NK-92 (cell line): Measurements from ENCODE around the gene ACOT11.

Experiments used
- DNase-seq: peaks from one replicate; lab custom pipeline; 2025; ENCODE audit not compliant: unreplicated experiment; lab: John Stamatoyannopoulos, UW

ACOT11 gene

DNA sequence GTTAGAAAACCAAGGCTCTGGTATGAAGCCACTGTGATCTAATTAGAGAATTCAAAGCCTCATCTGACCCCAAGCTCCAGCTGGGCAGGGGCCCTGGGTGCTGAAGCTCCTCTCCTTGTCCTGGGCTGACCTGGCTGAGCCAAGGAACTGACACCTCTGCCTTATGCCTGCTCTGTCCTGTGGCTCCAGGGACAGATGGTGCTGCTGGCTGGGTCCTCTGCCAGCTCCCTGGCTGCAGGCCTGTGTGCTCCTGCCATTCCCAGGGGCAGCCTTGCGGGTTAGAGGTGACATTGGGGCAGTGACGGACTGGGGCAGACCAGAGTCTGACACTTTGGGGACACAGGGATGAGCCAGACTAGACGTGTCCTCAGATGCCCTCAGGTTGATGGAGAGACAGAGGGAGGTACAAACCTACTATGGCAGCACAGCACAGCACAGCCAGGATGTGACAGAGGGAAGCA is 11.8 kb downstream of the ACOT11 start:
- no peak for DNase-seq

DNA sequence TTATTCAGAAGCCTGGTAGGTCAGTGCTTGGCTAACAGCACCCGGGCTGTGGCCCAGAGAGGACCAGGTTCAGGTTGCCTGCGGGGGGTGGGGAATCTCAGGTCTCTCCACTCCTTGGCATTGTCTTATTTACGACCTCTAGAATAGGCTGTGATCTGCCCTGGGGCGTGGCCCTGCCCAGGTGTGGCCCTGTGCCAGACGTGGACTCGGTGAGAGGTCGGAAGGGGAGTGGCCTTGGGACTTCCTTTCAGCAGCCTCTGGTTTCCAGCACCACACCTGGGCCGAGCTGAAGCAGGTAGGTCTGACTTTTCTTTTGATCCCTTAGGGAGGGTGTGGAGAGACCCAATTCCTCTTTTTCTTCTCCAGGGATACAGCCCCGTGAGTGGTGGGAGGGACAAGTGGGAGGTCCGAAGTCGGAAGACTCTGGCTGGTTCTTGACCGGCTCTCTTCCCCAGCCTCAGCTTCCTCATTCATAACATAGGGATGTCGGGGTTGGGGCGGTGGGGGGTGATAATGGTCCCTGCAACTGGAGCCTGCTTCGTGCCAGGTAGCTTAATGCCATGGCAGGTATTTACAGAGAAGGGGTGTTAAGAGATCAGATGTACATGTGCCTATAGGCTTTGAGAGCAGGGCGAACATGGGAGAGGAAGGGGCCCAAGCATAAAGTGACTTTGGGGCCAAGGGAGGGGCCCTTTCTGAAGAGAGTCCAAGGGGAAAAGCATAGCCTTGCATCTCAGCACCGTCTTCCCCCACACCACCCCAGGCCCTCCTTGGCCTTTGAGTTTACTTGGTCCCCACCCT is 16.5 kb downstream of the ACOT11 start:
- DNase-seq = no peak

DNA sequence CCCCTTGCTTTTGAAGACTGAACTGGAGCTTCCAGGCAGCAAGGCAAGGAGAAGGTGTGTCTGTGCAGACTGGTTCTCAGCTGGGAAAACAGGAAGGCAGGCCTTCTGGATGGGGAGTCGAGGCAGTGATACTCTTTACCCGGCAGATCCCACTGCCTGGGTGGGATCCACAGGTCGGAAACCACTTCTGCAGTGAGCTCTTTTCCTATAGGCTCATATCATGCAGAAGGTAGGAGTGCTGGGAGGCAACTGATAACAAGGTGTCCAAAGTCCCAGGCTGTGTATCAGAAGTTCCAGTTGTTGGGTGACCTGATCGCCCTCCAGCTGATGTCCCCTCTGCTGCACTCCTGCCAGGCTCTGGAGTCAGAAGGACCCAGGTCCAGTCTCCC is 17.1 kb downstream of the ACOT11 start:
- no peak for DNase-seq

DNA sequence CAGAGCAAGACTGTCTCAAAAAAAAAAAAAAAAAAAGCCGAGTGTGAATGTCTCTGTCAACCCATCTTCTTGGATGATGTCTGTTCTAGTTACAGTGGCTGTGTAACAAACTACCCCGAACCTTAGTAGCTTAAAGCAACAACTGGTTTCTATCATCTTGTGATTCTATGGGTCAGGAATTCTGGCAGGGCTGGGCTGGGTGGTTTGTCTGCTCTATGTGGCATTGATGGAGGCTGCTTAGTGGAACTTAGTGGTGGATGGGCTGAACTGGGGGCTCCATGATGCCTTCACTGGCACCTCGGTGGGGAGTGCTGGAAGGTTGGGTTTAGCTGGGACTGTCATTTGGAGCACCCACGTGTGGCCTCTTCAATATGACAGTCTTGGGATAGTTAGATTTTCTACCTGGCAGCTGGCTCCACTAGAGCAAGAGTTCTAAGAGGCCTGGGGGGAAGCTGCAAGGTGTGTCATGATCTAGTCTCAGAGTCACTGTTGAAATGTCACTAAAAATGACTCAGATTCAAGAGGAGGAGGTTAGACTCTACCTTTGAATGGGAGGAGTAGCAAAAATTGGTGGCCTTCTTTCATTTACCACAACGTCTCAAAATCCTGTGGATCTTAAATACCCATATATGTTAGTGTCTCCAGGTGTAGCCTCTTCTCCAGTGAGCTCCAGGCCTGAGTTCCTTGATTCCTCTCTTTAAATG is 18.6 kb downstream of the ACOT11 start:
- no peak for DNase-seq

DNA sequence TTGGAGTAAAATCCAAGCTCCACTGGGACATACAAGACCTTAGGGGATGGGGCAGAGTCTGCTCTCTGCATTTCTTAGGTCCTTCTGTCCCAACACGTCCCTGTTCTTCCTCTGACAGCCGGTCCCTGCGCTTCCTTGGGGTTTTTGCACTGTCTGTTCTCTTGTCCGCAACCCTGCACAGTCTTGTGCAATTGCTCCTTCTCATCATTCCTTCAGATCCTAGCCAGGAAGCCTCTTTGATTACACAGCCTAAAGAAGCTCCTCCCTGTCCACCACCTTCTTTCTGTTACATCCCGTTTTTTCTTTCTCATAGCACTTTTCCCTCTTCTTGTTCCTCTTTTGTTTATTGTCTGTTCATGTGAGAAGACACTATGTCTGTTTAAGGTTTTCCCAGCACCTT is 19.9 kb downstream of the ACOT11 start:
- no peak for DNase-seq

DNA sequence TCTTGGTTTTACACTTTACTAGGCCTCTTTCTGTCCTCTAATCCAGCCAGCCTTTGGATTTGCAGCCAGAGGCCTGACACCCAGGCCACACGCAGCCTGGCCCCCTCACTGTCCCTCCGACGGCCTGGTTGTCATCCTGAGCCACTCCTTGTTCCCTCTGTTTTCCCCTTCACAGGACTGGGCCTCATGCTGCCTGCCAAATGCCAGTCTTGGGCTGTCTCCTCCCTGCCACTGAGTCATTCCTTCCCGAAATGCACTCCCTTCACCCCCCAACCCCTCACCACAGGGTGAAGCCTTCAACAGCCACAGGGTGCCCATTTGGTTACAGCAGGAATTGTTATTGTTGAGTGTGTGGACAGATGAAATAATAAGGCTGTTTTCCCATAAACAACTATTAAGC is 21.3 kb downstream of the ACOT11 start:
- no peak for DNase-seq

DNA sequence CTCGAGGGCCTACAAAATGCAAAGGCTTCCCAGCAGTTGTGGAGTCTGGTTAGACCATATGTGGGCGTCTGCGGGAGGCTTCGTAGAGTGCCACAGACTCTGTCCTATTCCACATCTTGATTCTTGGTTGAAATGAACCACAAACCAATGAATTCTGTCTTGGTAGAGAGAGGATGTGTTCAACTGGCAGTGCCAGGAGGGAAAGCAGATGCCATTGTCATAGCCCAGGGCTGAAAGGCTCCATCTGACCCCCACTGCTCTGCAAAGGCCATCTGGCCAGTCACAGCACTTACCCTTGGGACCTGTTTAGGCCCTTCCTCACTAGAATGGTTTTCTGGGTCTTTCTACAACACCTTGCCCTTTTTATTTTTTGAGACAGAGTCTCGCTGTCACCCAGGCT is 22.1 kb downstream of the ACOT11 start:
- no peak for DNase-seq

DNA sequence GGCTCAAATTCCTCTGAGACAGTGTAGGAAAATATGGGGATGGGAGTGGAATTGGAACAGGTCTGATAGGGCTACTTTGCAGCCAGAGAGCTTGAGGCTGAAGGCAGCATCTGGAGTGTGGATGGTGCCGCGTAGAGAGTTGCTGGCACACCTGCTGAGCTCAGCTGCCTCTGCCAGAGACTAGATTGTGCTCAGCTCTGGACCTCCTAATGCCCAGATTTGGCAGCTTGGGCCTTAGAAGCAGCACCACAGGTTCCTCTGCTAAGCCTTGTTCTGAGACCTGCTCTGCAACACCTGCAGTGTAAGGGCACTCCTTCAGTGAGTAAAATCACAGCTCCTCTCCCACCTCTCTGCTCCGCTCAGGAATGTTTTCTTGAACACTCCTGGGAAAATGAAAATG is 23.3 kb downstream of the ACOT11 start:
- no peak for DNase-seq

DNA sequence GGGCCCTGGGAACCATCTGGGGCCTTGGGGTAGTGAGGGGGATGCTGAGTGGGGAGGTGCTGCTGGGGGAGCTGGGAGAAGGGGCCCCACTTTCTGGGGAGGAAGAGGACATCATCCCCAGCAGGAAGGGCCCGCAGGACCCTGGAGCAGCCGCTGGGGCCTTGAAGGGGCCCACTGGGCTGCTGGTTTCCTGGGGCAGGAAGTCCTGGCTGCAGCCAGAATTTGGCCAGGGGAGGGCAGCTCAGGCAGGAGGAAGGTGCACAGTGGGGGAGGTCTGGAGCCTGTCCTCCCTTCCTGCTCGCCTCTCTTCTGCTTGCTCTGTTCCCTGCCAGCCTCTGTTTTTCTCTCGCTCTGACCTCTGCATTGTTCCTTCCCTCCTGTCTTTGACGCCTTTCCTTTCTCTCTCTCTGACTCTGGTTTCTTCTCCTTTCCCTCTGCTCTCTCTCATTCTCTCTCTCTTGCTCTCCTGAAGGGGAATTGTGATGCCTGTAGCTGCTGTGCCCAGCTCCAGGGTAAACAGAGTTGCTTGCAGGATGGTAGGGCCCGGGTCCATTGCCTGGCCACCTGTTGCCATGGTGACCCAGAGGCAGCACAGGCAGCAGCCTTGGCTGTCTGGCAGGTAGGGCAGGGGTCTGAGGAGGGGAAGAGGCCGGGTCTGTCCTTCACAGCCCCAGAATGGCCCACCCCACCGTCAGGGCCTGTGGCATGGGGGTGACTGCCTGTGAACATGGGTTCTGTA is 23.9 kb downstream of the ACOT11 start:
- no peak for DNase-seq

DNA sequence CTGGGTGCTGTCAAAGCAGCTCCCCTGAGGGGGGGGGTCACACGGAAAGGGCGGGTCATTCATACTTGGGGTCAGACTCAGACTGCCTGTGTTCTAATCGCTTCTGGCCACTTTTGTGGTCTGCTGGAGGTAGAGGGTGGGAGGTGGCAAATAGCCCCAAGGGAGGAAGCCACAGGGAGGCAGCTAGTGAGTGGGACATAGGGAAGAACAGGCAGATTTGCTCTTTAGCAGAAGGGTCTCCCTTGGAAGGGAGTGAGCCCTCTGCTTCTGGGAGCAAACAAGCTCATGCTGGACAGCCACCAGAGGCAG is 24.5 kb downstream of the ACOT11 start:
- no peak for DNase-seq

DNA sequence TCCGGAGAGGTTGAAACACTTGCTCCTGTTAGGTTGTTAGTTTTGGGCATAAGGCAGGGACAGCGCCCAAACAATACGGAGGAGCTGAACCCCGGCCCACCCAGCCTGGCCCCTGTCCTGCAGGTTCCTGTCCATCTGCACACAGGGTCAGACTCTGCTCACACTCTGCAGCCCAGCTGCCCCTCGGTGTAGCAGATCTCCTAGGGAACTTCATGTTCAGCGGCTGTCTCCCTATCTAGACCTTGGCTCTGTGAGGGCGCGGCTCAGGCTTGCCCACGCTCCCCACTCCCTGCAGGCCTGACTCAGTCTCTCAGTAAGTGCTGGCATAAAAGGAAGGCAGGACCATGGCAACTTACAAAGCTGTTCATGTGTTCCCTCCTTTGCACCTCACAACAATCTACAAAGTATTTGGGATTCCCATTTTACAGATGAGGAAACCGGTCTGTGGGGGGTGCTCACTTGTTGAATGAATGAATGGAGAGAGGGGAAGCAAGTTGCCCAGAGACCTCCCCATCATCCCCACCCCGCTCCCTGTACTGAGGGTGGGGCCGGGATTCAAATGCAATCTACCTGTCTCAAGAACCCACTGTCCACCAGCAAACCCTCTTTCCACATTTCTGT is 26.2 kb downstream of the ACOT11 start:
- DNase-seq = no peak

DNA sequence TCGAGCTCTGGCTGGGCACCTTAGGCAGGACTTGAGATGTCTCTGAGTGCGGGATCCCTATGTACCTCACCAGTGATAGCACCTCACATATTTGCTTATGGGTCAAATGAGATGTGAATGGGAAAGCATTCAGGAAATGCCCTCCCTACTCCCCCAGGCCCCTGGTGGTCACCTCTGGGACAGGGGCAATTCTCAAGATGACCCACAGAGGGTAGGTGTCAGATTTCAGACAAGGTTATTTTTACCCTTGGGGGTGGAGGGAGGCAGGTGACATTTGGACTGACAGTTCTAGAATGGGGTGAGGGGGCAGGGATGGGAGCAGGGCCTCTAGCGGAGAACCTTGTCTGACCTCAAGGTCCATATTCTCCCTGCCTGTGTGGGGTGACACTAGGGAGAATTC is 27.1 kb downstream of the ACOT11 start:
- DNase-seq = no peak

DNA sequence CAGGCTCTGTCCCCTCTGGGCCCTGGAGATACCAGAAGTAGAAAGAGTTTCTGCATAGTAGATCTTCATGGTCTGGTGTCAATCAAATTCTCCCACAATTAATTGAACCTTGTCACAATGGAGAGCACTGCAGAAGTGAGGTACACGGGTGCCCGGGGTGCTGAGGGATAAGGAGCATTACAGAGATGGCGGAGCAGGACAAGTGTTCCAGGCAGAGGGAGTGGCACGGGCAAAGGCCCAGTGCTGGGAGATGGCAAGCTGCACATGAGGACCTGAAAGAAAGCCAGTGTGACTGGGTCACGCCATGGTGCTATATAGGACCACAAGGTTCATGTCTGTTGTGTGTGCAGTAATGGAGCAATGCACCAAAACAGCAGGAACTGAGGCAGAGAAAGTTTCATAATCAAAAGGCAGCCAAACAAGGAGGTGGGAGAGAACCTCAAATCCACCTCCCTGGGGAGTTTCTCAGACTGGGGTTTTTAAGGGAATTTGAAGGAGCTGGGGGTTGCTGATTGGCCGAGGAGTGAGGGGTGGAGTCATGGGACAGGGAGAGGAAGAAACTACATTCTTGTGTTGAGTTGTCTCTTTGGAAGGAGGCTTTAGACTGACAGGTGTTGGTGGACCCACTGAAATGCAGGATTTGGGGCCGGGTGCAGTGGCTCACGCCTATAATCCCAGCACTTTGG is 27.7 kb downstream of the ACOT11 start:
- no peak for DNase-seq

DNA sequence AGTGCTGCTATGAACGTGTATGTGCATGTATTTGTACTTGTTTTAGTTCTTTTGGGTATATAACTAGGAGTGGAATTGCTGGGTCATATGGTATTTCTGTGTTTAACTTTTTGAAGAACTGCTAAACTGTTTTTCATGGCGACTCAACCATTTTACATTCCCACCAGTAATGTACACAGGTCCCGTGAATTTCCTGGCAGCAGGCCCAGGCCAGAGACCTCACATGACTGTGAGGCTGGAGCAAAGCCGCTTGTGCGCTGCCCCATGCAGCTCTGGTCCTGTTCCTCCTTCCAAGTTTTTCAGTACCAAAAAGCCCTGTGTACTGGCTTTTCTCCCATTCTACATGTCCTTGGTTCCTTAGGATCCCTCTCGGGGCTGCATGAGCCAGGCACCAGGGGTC is 29.6 kb downstream of the ACOT11 start:
- no peak for DNase-seq

DNA sequence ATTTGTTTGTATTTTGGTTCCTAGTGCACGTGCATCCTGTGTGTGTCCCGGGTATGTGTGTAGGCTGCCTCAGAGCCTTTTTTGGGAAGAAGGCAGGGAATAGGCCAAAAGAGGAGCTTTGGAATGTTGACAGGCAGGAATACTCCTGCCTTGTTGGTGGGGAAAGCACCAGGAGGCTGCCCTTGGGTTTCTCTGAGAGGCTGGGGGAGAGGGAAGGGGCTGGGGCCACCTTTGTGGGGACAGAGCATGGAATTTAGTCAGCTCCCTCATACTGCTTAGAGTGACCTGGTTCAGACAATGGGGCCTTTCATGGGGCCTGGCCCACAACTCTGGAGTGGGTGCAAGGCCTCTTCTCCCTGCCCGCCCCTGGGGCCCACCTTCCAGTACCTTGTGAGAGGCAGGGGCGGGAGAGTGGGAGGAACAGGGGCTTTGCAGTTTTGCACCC is 31.3 kb downstream of the ACOT11 start:
- no peak for DNase-seq

DNA sequence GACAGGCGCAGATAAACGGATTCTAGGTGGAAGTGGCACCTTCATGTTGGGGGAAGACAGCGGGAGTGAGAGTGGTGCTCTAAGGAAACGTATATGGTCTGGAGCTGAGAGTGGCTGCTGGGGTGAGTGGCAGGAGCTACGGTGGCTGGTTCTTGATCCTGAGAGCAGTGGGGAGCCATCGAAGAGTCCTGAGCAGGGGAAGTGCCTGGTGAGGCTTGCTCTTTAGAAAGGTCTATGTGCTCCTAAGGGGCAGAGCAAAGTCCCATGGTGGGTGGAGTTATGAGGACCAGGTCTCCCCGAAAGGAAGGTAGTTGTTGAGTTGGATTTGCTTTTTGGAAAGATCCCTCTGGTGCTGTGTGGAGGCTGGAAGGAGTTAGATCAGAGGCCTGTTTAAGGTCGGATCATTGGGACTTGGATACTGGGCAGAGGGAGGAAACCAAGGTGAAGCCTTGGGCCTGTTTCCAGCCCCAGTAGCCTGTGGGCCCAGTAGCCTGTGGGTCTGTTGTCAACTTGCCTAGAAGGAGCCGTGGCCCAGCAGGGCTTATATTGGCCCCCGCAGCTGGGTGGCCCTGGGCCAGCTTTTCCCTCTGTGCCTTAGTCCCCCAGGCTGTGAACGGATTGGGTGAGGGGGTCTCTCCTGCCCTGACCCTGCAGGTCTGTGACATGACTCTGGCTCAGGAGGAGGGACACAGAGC is 33.0 kb downstream of the ACOT11 start:
- DNase-seq = no peak

DNA sequence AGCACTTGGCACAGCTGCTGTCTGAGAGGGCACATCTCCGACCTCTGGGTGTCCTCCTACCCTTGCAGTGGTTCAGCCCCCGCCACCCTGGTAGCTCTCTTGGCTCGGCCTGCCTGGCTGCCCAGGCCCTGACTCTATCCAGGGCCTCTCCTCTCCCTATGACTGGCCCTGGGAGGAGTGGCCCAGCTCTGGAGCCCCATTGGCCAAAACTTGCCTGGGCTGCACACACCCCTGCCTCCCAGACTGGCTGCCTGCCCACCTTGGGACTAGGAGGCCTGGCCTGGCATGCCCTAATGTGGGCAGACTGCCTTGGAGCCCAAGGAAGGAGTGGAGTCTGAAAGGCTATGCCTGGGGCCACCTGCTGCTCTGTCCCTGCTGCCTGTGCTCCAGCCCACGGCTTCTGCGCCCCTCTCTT is 33.6 kb downstream of the ACOT11 start:
- no peak for DNase-seq

DNA sequence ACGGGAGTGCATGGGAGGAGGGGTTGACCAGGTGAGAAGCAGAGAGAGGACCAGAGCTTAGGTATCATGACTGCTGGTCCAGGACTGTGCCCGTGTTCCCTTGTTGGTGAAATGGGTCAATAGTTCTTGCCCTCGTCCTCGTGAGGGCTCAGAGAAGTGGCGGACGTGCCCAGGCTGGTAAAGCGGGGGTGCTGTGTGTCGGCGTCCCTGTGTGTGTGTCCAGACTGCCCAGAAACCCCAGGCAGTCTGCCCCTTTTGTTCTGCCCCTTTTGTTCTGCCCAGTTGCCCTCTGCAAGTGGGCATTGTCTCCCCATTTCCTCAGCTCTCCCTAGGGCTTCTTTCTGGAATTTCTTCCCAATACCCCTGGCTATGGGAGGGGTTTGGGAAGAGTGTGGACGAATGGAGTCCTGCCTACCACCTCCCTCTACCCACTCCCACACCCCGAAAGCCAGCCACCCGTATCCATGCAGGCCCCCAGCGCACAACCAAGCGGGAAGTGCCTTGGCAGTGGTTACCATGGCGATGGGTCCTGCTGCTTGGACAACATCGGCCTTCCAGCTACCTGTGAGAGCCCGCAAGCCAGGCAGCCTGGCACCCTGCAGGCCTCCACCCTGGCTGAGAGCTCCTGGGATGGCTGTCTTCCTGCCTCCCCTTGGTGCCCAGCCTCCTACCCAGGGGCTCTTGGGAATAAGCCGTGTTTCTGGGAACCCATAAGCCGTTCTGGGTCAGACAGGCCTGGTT is 34.7 kb downstream of the ACOT11 start:
- no peak for DNase-seq

DNA sequence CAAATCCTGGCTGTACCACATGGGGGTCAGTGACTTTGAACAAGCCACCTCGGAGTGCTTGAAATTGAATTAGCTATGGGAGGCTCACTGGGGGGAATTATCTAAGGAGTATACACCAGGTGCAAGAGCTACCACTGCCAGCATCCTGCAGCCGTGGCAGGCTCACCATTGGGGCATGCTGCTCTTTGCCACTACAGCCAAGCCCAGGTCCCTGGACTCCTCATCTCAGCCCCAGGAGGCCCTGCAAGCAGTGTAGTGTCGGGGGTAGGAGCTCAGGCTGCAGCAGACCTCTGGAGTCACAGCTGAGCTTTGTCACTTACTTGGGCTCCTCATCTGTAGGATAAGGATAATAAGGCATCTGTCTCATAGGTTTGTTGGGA is 35.3 kb downstream of the ACOT11 start:
- DNase-seq = no peak

DNA sequence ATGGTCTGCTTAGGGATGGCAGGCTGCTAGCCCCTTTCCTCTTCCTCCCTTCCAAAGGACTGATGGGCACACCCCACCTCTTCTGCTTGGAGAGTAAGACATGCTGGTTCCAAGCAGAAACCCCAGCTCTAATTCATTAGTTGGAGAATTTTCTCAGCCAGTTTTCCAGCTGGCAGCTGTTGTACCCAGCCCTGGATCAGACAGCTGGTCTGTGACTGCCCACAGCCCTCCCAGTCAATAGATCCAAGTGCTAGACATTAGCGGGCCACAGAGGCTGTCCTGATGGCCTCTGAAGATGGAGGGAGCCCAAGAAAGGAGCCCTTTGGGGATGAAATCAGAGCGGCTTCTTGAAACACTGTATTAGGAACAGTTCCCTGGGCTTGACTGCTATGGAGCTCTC is 35.8 kb downstream of the ACOT11 start:
- no peak for DNase-seq
